ENCODE results near the gene CEP76.
"Not testable (repeated sequence)": the region's sequence is repeated elsewhere in the genome, so short reads cannot be mapped to it uniquely, and the experiment has no call there.

CEP76 gene

GRCh38 chr18:12703096-12703567, 609 bp upstream of the CEP76 start:
- no peak for DNase-seq (ENCODE audit: low spot score)

GRCh38 chr18:12701161-12701560, 1.4 kb downstream of the CEP76 start:
- DNase-seq (ENCODE audit: low spot score) = no peak

- DNase-seq (ENCODE audit: low spot score) = no peak
Measured at GRCh38 chr18:12699747-12700146, 2.8 kb downstream of the CEP76 start.

- no peak for DNase-seq (ENCODE audit: low spot score)
Measured at GRCh38 chr18:12694032-12694431, 8.5 kb downstream of the CEP76 start.

DNA sequence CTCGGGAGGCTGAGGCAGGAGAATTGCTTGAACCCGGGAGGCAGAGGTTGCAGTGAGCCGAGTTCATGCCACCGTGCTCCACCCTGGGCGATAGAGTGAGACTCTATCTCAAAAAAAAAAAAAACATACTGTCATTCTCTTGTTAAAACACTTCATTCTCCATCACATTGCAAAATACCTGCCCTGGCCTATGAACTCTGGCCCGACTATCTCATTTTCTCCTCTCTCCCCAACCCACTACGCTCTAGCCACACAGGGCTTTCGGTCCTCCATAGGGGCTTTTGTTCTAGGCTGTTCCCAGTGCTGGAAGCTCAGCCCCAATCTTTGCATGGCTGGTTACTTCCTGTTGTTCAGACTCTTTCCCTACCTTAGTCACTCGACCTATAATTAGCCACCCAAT, 10.3 kb downstream of the CEP76 start:
- DNase-seq (ENCODE audit: low spot score) = peak; percentile 45

DNA sequence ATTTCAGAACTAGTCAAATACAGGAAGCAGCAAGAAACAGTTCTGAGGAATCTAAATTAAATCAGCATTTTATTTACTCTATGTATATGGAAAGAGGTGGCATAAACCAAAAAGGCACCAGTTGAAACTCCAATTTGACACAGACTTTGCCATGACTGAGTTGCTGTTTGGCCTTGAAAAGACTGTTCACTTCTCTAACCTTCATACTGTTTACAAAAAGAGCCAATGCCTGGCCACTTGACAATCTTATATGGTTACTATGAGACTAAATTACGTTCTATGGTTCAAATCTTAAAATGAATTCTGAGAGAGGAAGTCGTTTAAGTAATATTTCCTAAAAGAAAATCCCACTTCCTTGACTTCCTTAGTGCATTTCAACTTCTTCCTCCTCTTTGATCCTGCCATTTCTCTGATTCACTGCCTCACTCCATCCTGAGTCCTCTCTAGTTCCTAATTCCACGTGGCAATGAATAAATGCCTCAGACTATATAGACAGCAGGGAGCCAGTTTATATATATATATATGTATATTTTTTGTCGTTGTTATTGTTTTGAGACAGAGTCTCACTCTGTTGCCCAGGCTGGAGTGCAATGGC, 13.2 kb downstream of the CEP76 start:
- no peak for DNase-seq (ENCODE audit: low spot score)

- DNase-seq (ENCODE audit: low spot score) = no peak
Measured at GRCh38 chr18:12686100-12686499, 16.4 kb downstream of the CEP76 start.

- no peak for DNase-seq (ENCODE audit: low spot score)
Measured at GRCh38 chr18:12679183-12679786, 23.2 kb downstream of the CEP76 start.

DNA sequence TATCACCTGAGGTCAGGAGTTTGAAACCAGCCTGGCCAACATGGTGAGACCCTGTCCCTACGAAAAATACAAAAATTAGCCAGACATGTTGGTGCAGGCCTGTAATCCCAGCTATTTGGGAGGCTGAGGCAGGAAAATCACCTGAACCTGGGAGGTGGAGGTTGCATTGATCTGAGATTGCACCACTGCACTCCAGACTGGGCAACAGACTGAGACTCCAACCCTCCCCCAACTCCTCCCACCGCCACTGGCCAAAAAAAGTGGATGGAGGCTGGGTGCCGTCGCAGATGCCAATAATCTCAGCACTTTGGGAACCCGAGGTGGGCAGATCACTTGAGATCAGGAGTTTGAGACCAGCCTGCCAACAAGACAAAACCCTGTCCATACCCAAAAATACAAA, 34.5 kb downstream of the CEP76 start:
- DNase-seq (ENCODE audit: low spot score) = no peak

DNA sequence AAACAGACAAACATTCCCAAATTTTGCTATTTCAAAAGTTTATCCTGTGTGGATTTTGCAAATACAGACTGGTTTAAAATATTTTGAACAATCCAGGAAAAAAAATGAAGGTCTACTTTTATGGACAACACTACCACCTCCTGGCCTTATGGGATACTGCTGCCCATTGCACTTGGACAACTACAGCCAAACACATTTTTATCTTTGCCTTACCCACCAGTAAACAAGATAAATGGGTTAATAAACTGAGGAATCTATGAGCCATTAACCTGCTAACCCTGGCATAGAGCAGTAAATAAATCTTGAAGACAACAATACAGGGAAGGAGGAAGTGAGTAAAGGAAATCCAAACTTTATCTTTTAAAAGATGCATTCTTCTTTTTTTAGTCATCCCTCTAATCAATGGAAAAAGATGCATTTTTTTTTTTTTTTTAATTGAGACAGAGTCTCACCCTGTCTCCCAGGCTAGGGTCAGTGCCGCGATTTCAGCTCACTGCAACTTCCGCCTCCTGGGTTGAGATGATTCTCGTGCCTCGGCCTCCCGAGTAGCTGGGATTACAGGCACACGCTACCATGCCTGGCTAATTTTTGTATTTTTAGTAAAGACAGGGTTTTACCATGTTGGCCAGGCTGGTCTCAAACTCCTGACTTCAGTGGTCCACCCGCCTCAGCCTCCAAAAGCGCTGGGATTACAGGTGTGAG, 42.5 kb downstream of the CEP76 start:
- DNase-seq (ENCODE audit: low spot score) = peak; percentile 70

GRCh38 chr18:12658426-12659138, 43.9 kb downstream of the CEP76 start:
- no peak for DNase-seq (ENCODE audit: low spot score)

DNA sequence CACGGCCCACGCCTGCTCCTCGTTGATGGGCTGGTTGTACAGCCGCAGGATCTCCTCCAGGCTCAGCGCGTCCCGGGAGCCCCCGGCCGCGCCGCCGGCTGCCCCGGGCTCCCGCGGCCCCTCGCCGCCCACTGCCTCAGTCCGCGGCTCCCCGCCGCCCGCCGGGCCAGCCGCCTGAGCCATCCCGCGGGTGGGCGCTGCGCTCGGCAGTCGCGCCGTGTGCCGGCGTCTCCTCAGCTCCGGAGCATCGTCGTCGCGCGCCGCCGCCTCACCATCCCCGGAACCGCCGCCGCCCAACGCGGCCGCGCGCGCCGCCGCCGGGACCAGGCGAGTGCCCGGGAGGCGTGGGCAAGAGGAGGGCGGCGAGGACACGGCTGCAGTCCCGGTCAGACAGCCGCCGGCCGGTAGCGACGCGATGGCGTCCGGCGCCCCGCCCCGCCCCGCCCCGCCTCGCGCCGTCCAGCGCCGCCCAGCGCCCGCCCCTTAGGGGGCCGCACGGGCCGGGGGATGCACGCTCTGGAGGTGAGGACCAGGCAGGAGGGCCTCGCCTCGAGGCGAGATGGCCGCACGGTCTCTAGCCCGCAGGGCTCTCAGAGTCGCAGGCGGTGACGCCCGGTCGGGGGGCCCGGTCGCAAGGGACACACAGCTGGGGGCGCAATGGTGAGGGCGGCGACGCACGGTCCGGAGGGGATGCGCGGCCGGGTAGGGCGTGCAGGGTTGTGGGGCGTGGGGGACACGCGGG, 44.7 kb downstream of the CEP76 start, which contains the start of gene SPIRE1:
SPIRE1 (minus strand) TSS at position 424 of the 742 bp plus-strand sequence; CDS start at position 183, 241 bp downstream.
- peak; percentile 83 for DNase-seq (ENCODE audit: low spot score)

DNA sequence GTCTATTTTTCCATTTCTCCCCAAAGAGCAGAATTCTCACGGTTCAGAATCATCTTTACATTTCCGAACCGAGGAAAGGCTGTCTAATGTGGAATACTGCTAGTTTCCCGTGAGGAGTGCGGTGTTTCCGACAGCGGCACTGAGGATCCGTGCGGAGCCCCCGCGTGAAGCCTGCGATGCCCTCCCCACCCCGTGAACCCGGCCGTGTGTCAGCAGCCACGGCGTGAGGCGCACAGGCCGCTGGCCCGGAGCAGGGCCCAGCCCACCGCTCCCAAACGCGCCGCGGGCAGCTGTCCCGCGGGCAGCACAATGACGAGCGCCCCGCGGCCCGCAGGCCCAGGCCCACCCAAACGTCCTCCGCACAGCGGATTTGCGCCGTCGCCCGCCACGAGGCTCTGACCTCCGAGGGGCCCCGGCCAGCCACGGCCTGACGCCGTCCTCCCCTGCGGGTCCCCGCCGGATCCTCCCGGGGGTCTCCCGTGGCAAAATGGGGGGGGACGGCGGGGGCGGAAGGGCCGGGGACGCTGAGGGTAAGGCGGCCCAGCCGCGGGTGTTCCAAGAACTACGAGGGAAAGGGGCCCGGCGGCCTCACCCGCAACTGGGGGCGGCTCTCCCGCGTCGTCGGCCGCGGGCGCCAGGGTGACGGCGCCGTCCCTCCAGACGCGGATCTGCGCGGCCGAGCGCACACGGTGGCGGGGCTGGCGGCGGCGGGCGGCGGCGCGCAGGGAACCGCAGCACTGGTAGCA, 45.4 kb downstream of the CEP76 start:
- peak; percentile 62 for DNase-seq (ENCODE audit: low spot score)

DNA sequence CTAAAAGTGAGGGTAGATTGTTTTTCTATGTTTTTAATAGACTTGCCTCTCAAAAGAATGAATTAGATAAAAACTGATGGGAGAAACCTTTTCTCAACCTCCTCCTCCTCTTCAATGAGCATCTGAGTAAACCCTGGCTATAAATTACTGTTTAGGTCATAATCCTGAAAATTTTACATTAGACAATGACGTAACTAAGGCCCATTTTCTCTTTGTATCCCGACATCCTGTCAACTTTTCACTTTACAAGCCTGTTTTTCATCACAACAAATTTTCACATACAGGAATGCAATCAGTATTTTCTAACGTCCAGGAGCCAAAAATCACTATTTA, 46.0 kb downstream of the CEP76 start:
- DNase-seq (ENCODE audit: low spot score) = no peak

DNA sequence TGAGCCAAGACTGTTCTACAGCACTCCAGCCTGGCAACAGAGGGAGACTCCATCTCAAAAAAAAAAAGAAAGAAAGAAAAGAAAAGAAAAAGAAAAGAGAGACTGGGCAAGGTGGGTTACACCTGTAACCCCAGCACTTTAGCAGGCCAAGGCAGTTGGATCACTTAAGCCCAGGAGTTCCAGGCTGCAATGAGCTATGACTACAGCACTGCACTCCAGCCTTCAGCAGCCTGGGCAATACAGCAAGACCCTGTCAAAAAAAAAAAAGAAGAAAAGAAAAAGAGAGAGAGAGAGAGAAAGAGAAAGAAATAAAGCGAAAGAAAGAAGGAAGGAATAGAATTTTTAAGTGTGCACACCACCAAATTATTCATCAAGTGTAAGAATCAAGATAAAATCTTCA, 47.6 kb downstream of the CEP76 start:
- DNase-seq (ENCODE audit: low spot score) = no peak

- DNase-seq (ENCODE audit: low spot score) = no peak
Measured at GRCh38 chr18:12652861-12653401, 49.6 kb downstream of the CEP76 start.

GRCh38 chr18:12651651-12652050, 50.9 kb downstream of the CEP76 start:
- DNase-seq (ENCODE audit: low spot score) = no peak

- no peak for DNase-seq (ENCODE audit: low spot score)
Measured at GRCh38 chr18:12647773-12648172, 54.8 kb downstream of the CEP76 start.

DNA sequence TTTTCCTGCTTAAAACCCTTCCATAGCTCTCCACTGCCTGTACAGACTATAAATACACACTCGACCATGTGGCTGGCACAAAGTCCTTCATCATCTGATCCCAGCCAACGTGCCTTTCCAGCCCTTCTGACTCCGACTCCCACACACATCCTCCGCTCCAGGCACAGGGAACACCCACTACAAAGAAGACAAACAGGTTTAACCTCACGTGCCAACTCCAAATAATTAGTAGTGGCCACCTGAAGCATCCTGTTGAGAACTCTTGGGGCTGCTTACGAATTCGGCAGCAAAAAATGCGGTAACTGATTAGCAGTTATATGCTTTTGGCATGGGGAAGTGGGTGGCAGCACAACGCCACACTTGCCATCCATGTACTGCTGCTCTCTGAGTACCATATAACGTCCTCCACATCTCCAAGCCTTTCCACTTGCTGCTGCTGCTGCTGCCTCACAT, 56.7 kb downstream of the CEP76 start:
- no peak for DNase-seq (ENCODE audit: low spot score)

GRCh38 chr18:12645254-12645653, 57.3 kb downstream of the CEP76 start:
- no peak for DNase-seq (ENCODE audit: low spot score)

DNA sequence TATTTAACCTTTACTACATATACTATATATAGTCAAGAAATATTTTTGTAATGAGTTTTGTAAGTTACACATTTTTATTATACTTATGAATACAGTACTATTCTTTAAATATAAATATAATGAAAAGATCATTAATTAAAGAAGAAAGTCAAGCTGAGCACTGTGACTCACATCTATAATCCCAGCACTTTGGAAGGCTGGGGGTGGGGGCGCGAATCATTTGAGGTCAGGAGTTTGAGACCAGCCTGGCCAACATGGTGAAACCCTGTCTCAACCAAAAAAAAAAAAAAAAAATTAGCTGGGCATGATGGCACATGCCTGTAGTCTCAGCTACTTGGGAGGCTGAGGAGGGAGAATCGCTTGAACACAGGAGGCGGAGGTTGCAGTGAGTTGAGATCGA, 58.8 kb downstream of the CEP76 start:
- not testable (repeated sequence) for DNase-seq (ENCODE audit: low spot score)

Data from HuH-7 (cell line).